CD4-positive, alpha-beta T cell treated with Interleukin-15 for 4 hours (primary cell): Measurements from ENCODE around the gene CNOT6.
"Not testable (repeated sequence)": the region's sequence is repeated elsewhere in the genome, so short reads cannot be mapped to it uniquely, and the experiment has no call there.

Source experiments
- DNase-seq: peaks from one replicate; pipeline ENCODE4 v3.0.0-alpha.2; 2020; ENCODE audit warnings: low spot score

The CNOT6 gene

DNA sequence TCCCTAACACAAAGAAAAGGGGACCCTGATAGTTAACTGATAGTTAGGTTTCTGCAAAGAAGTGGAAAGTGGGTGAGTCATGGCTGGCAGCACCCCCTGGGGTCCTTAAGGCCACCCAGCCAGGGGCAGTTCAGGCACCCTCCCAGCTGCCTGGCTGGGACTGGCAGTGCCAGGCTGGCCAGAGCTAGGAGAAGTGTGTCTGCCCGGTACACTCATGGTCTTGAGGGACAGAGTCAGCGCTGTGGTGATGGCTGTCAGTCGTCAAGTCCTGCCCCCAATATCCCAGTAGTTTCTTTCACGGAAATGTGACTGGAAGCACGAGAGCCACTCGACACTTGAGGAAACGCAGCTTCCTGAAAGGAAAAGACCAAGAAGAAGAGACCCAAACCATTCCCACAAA, 22.3 kb upstream of the CNOT6 start:
- no peak for DNase-seq

DNA sequence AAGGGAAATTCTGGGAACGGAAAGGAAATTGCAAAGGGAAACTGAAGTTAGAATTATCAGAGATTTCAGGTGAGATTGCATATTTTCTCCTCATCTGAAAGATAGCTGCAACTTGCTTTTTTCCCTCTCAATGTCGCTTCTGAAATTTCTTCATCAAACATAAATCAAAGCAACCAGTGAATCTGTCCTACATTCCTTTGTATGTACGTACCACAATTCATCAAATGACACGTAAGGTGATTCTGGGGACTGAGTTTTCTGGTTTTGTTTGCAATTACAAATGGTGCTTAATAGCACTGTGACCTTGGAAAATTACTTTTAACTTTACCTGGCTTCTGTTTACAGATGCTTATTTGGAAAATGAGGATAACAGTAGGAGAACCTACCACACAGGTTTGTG, 21.9 kb upstream of the CNOT6 start:
- no peak for DNase-seq

DNA sequence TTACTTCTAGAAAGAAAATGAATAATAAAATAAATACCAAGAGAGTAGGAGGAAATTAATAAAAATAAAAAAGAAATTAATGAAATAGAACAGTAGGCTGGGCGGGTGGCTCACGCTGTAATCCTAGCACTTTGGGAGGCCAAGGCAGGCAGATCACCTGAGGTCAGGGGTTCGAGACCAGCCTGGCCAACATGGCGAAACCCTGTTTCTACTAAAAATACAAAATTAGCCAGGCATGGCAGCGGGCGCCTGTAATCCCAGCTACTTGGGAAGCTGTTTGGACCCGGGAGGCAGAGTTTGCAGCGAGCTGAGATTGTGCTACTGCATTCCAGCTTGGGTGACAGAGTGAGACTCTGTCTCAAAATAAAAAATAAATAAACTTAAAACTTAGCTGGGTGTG, 20.8 kb upstream of the CNOT6 start:
- DNase-seq: not testable (repeated sequence)

DNA sequence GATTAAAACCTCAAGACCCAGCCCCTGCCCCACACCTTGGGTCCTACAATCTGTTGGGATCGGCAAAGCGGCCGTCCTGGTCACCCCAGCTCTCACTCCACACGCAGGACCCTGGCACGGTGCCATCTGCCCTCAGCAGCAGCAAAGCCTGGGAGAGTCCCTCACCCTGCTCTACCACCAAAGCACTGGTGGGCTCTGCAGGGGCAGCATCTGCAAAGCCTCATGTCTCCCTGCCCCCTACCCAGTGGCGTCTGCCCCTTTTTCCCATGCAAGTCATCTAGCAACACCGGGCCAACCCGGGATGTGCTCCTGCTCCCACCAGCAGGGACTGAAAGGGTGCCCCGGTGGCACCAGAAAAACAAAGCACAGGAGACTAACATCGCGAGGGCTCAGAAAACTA, 19.6 kb upstream of the CNOT6 start:
- DNase-seq: no peak

DNA sequence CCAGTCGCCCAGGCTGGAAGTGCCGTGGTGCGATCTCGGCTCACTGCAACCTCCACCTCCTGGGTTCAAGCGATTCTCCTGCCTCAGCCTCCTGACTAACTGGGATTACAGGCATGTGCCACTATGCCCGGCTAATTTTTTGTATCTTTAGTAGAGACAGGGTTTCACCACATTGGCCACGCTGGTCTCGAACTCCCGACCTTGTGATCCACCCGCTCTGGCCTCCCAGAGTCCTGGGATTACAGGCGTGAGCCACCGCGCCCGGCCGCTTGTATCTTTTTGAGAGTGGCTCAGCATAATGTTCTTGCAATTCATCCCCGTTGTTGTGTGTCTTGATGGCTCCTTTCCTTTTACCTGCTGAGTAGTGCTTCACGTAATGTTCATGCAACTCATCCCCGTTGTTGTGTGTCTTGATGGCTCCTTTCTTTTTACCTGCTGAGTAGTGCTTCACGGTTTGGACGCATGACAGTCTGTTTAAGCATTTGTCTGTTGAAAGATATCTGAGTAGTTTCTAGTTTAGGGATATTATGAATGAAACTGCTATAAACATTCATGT, 18.1 kb upstream of the CNOT6 start:
- not testable (repeated sequence) for DNase-seq

DNA sequence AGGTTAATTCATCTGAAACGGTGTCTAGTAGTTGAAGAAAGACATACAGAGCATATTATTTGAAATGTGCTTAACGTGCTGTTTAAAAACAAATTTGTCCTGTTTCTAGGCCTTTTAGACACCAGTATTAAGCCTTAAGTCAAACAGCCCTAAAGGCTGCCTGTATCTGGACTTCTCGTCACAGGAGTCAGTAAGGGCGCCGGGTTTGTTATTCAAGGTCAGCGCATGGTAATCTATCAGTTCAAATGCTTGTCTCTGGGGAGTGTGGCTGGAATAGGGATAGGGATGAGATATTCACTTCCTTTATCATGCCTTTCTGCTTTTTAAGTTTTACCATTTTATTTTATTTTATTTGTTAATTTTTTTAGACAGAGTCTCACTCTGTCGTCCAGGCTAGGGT, 9.4 kb upstream of the CNOT6 start:
- no peak for DNase-seq

DNA sequence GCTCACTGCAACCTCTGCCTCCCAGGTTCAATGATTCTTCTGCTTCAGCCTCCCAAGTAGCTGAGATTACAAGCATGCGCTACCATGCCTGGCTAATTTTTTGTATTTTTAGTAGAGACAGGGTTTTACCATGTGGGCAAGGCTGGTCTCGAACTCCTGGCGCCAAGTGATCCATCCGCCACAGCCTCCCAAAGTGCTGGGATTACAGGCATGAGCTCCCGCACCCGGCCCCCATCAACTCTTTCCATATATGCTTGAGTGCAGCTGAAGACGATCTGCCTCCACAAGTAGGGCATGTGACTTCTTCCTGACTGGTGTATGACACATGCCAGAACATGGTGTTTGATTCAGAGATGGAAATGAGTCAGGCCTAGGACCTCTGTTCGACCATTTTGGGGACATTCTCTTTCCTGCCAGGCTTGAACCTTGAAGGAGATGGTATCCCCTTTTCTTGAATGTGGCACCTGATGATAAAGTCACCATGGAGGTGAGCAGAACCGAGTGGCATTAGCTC, 7.5 kb upstream of the CNOT6 start:
- no peak for DNase-seq

DNA sequence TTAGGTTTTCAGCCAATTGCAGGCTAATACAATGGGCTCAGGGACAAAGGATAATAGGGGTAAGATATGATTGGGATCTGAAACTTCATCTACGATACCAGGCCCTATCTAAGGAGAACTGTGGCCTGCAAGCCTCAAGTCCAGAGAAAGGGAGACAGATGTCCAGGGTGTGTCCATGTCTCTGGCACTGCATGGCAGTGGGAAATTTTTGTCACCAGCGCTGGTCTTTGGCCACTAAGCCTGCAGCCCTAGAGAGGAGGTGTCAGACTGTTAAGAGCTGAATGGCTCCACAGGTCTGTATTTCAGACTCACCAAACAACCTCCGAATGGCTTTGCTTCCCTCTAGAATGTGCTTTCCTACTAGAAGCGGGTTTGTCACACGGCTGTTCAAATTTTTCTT, 6.6 kb upstream of the CNOT6 start:
- no peak for DNase-seq

DNA sequence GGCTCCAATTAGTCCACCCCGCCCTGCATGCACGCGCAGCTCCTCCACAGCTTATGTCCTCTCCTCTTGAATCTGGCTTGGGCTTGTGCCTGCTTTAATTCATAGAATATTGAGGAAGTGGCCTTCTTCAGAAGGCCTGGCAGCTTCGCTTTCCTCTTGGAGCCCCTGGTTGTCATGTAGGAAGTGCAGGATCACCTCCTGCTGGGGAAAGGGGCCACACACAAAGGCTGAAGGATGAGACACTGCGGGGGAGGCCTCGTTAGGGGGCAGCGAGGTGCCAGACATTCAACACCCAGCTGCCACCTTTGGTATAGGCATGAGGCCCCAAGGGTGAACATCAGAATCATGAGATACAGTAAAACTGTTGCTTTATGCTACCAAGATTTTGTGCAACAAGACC, 2.7 kb upstream of the CNOT6 start:
- no peak for DNase-seq

DNA sequence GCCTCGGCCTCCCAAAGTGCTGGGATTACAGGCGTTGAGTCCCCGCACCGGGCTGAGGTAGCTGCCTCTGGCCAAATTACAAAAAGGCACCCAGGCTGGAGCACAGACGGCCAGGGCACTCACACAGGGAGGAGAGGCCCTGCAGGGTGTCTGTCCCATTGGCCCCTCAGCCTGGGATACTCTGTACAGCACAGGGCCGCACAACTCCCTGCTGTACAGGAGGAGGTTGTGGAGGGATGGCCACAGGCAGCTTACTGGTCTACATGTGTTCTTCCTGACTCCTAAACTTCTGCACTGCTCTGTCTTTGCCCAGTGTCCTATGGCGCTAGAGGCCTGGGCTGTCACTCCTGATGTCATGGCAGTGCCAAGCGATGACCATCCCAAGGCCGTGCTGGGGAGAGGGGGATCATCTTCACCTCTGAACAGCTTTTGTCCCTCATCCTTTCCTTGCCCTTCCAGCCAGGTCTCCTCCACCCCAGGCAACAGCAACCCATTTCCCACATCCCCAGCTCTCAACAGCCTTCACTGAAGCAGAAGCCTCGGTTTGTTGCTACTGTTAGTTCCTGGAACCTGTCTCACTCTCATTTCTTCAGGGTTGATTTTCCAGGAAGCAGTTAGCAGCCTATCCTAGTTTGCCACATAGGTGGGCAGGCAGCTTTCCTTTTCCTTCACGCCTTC, 1.8 kb upstream of the CNOT6 start:
- no peak for DNase-seq

DNA sequence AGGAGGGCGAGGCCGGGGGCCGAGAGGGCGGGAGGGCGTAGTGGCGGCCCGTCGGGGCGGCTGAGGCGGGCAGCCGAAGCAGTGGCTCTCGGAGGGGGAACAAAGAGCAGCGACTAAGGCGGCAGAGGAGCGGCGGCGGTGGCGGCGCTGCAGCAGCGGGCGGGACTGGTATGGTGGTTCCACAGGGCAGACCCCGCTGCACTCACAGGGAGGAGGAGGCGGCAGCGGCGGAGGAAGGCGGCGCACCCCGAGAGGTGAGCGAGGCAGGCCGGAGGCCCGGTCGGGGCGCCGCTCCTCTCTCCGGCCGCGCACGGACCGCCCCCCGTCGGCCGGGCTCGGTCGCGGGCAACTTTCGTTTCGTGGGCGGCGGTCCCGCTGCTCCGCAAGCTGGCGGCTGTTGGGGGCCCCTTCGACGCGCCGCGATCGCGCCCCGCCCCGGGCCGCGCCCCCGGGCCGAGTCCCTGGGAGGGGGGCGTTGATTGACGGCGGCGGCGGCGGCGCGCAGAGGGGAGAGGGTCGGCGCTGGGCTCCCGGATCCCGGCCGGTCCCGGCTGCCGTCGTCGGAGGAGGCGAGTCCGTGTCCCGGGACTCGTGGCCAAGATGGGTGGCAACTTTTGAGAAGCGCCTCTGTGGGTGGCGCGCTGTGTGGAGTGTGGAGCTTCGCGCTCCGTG, 467 bp downstream of the CNOT6 start:
- DNase-seq: peak; percentile 33

DNA sequence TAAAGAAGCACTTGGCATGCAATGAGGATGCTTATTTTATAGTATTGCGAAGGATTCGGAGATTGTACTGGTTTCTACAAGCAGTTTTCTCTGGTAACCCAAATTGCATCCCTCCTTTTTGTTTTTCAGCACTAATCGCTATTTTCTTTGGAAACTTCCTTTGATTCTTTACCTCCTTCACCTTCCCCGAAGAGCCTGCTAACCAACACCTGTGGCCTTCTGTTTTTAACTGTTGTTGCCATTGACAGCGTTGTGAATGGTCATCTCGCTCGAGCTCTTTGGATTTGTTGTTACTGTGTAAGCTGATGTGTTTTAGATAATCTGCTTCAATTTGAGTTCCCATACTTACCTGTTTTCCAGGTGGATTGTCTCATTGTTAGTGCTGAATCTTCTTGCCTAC, 1.1 kb downstream of the CNOT6 start:
- DNase-seq: no peak

DNA sequence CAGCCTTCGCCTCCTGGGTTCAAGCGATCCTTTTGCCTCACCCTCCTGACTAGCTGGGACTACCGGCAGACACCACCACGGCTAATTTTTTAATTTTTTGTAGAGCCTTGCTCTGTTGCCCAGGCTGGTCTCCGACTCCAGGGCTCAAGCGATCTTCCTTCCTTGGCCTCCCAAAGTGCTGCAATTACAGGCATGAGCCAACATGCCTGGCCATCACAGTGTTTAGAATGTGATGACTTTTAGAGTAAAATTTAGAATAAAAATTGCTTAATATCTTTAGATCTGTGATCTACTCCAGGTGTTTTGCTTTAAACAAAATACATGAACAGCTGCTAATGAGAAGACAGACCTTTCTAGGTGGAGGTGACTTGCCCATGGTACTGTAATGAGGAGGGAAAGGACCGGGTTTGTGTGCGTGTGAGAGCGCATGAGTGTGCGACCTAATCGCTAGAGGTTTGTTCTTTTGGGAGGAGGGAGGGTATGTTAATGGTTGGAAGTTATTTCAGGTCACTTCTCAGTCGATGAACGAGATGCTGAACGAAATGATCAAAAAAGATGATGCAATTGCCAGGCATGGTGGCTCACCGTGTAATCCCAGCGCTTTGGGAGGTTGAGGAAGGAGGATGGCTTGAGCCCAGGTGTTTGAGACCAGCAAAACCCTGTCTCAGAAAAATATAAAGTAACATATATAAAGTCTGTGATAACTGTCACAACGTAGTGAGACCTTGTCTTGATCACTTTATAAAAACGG, 2.0 kb downstream of the CNOT6 start:
- no peak for DNase-seq

DNA sequence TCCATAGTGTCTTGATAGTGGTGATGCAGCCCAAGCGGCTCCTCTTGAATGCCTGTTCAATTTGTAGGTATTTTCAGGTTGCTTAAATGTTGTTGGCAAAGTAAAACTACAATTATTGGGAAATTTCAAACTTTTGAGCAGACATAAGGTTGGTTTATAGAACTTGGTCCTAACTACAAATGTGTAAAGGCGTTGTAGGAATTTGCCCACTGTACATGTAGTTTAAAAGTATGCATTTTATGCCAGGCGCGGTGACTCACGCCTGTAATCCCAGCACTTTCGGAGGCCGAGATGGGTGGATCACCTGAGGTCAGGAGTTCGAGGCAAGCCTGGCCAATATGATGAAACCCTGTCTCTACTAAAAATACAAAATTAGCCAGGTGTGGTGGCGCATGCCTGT, 2.6 kb downstream of the CNOT6 start:
- not testable (repeated sequence) for DNase-seq

DNA sequence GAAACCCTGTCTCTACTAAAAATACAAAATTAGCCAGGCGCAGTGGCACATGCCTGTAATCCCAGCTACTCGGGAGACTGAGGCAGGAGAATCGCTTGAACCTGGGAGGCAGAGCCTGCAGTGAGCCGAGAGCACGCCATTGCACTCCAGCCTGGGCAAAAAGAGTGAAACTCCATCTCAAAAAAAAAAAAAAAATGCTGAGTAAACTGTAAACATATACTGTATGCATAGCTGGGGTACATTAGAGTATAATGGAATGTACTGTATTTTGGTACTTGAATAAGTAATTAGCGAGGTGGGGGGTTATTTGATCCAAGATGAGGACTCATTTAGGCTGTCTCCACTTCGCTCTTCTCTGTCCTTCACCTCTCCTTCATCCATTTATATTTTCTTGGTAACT, 3.7 kb downstream of the CNOT6 start:
- not testable (repeated sequence) for DNase-seq

DNA sequence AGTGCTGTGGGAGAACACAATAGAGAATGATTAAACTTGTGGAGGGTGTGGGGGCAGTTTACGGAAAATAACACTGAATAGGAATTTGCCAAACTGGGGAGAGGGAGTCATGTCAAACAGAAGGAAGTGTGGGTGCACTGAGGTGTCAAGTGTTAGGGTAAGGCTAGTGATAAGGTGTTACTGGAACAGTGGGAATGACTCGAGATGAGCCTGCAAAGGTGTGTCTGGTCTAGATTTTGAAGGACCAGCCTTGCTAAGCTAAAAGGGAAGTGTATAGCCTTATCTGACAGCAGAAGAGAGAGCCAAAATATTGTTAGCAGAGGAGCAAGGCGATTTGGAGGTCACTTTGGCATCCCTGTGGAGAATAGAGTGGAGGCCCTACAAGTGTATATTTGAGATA, 4.2 kb downstream of the CNOT6 start:
- no peak for DNase-seq

DNA sequence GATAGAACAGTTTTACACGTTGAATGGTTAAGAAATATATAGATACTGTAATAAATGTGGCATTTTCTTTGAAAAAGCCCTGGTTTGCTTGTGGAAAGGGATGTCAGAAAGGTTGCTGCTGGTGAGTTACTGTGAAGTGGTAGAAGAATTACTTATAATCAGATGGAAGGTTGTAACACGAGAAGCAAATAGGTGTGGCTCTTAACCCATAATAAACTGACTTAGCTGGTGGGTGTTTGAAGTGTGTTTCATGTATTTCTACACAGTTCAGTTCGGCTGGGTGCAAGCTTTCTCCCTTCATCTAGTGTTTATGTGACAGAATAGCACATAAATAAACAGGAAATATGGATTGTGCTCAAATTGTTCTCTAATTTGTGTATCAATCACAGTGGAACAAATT, 5.5 kb downstream of the CNOT6 start:
- DNase-seq: no peak

DNA sequence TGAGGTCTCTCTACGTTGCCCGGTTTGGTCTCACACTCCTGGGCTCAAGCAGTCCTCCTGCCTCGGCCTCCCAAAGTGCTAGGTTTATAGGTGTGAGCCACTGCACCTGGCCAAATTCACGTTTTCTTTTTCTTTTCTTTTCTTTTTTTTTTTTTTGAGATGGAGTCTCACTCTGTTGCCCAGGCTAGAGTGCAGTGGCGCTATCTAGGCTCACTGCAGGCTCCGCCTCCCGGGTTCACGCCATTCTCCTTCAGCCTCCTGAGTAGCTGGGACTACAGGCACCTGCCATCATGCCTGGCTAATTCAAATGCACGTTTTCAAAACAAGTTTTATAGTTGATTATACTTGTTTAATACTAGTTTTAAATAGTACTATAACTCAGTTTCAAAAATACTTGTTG, 6.1 kb downstream of the CNOT6 start:
- DNase-seq: not testable (repeated sequence)

DNA sequence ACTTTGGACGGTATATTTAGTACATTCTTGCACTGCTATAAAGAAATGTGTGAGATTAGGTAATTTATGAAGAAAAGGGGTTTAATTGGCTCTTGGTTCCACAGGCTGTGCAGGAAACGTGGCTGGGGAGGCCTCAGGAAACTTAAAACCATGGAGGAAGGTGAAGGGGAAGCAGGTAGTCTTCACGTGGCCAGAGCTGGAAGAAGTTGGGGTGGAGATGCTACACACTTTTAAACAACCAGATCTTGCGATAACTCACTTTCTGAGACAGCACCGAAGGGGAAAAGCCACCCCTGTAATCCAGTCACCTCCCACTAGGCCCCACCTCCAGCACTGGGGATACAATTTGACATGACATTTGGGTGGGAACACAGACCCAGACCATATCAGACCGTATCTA, 13.5 kb downstream of the CNOT6 start:
- no peak for DNase-seq

DNA sequence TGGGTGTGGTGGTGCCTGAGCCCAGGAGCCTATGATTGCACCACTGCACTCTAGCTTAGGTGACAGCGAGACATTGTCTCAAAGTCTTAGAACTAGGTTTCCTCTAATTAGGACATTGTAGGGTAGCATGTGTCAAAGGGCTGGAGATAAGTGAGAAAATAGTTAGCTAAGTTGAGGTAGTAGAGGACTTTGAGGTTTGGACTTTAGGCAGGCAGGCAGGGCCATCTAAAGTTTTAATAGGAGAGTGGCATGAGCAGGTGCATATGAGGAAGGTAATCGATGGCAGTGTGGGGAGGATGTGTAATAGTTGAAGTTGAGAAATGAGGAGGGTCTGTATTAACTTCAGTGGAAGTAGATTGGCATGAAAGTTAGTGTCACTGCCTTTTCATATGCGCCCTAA, 21.1 kb downstream of the CNOT6 start:
- DNase-seq: no peak

DNA sequence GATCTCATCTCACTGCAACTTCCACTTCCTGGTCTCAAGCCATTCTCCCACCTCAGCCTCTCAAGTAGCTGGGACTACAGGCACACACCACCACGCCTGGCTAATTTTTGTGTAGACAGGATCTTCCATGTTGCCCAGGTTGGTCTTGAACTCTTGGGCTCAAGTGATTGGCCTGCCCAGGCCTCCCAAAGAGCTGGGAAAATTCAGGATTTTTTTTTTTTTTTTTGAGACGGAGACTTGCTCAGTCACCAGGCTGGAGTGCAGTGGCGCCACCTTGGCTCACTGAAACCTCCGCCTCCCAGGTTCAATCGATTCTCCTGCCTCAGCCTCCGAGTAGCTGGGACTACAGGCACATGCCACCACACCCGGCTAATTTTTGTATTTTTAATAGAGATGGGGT, 21.8 kb downstream of the CNOT6 start:
- DNase-seq: not testable (repeated sequence)

DNA sequence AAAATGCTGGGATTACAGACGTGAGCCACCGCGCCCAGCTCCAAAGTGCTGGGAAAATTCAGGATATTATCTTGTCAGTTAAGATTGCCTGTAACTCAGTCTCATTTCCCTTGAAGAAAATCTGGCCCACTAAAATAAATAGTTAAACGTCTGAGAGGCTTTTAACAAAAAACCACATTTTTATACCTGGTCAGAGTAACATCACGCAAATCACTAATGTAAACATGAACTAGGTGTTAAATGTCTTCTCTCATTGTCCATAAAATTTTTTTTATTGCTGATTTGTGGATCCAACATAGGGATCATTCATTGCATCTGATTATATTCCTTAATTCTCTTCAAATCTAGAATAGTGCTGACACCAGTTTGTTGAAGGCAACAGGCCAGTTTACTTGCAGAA, 22.3 kb downstream of the CNOT6 start:
- no peak for DNase-seq

DNA sequence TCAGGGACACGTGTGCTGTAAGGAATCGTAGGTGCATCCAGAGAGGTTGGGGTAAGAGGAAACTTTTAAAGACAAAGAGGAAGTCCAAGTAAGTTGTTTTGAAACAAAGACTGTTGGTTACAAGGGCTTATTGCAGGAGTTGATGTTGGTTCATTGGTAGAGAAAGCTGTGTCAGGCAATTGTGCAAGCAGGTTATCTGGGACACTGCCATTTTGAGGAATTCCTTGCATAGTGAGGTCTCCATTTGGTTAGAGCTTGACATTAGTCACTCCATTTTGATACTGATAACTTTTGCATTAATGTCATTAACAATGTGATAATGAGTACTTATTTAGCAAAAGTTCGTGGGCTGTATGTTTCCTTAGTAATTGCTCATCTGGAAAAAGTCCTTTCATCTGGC, 24.9 kb downstream of the CNOT6 start:
- no peak for DNase-seq
